Loucy (cell line): ENCODE measurements around the gene NAB2.

Source experiments
- H2AFZ ChIP-seq: fragments of 200-600 bp; sonication (generic); 2 replicates; pipeline ENCODE4 v1.6.0; 2016; ENCODE audit warnings: antibody characterized with exemption, mild to moderate bottlenecking, low read length, moderate library complexity
- H3F3A ChIP-seq: fragments of 200-600 bp; 2 replicates; pipeline ENCODE4 v1.6.0; 2016; ENCODE audit warnings: antibody characterized with exemption, low read depth, mild to moderate bottlenecking
- H3K27me3 ChIP-seq: fragments of 200-600 bp; sonication (generic); 2 replicates; pipeline ENCODE4 v1.6.1; 2014; ENCODE audit warnings: low read length, mild to moderate bottlenecking; ENCODE audit not compliant: insufficient read depth, poor library complexity, severe bottlenecking
- H3K36me3 ChIP-seq: fragments of 200-600 bp; sonication (generic); 2 replicates; pipeline ENCODE4 v1.6.1; 2016; ENCODE audit warnings: low read length; ENCODE audit not compliant: insufficient read depth
- H3K4me1 ChIP-seq: fragments of 200-600 bp; sonication (generic); 2 replicates; pipeline ENCODE4 v1.5.1; 2014; ENCODE audit warnings: low read length, mild to moderate bottlenecking; ENCODE audit not compliant: insufficient read depth, poor library complexity, severe bottlenecking
- H3K4me2 ChIP-seq: fragments of 200-600 bp; sonication (generic); 2 replicates; pipeline ENCODE4 v1.6.0; 2014; ENCODE audit warnings: antibody characterized with exemption, low read length, low read depth, mild to moderate bottlenecking; ENCODE audit not compliant: poor library complexity, severe bottlenecking
- H3K4me3 ChIP-seq: fragments of 200-600 bp; sonication (generic); 2 replicates; pipeline ENCODE4 v1.5.1; 2014; ENCODE audit warnings: low read length, mild to moderate bottlenecking, mixed read lengths; ENCODE audit not compliant: poor library complexity, severe bottlenecking
- H3K79me2 ChIP-seq: fragments of 200-600 bp; sonication (generic); 2 replicates; pipeline ENCODE4 v1.6.1; 2014; ENCODE audit warnings: low read length; ENCODE audit not compliant: insufficient read depth
- H3K9ac ChIP-seq: fragments of 200-600 bp; sonication (generic); 2 replicates; pipeline ENCODE4 v1.6.0; 2014; ENCODE audit warnings: mild to moderate bottlenecking, low read depth, low read length, moderate library complexity; ENCODE audit not compliant: poor library complexity, severe bottlenecking
- H3K9me2 ChIP-seq: fragments of 200-600 bp; sonication (generic); replicated peaks from 2 replicates; pipeline ENCODE4 v1.6.1; 2016; ENCODE audit warnings: low read depth, low read length, mixed read lengths
- H3K9me3 ChIP-seq: fragments of 200-600 bp; sonication (generic); 2 replicates; pipeline ENCODE4 v1.6.1; 2014; ENCODE audit warnings: mild to moderate bottlenecking, antibody characterized with exemption, low read length, low read depth; ENCODE audit not compliant: insufficient read depth
- H4K20me1 ChIP-seq: fragments of 200-600 bp; sonication (generic); 2 replicates; pipeline ENCODE4 v1.6.0; 2014; ENCODE audit warnings: antibody characterized with exemption, low read length, mild to moderate bottlenecking; ENCODE audit not compliant: insufficient read depth, poor library complexity, severe bottlenecking
- CTCF ChIP-seq: fragments of 200-600 bp; sonication (generic); conservative IDR thresholded peaks from 2 replicates; pipeline ENCODE4 v1.5.1; 2014; ENCODE audit warnings: mild to moderate bottlenecking, antibody characterized with exemption, low read length
- EZH2phosphoT487 ChIP-seq: fragments of 200-600 bp; IDR thresholded peaks from 2 replicates; pipeline ENCODE4 v1.6.1; 2018; ENCODE audit warnings: antibody characterized with exemption, mild to moderate bottlenecking, moderate library complexity, borderline replicate concordance

Gene NAB2

GRCh38 chr12:57046086-57046791 lies 42.7 kb upstream of the NAB2 start:
- Histone ChIP-seq H3K9me3 (no peaks in the 10 kb centered on the region), H3K9me2 (no peaks in the 10 kb centered on the region), H3K36me3 (no peaks in the 10 kb centered on the region), H3K9ac (no peak overlapping the region), H3F3A (no peaks in the 10 kb centered on the region), H3K79me2 (no peaks in the 10 kb centered on the region), H3K4me3 (no peak overlapping the region), H2AFZ (no peak overlapping the region), H4K20me1 (no peaks in the 10 kb centered on the region), H3K27me3 (no peaks in the 10 kb centered on the region), H3K4me2 (no peak overlapping the region), H3K4me1 (peaks cover 25% of the 10 kb centered on the region)
- TF ChIP-seq EZH2phosphoT487 (no peak), CTCF (no peak)

GRCh38 chr12:57046947-57047890 lies 41.7 kb upstream of the NAB2 start:
- no peaks in the 10 kb centered on the region for H3K36me3 ChIP-seq
- H3K9me2 ChIP-seq = no peaks in the 10 kb centered on the region
- no peak overlapping the region for H3K4me3 ChIP-seq
- no peaks in the 10 kb centered on the region for H4K20me1 ChIP-seq
- H3K9ac ChIP-seq = no peak overlapping the region
- no peaks in the 10 kb centered on the region for H3K27me3 ChIP-seq
- H3K79me2 ChIP-seq = no peaks in the 10 kb centered on the region
- H2AFZ ChIP-seq = no peak overlapping the region
- no peaks in the 10 kb centered on the region for H3K9me3 ChIP-seq
- H3K4me2 ChIP-seq = peak overlapping the region; percentile 51
- peaks cover 25% of the 10 kb centered on the region for H3K4me1 ChIP-seq
- TF ChIP-seq EZH2phosphoT487 = no peak
- TF ChIP-seq CTCF = no peak
- no peaks in the 10 kb centered on the region for H3F3A ChIP-seq

GRCh38 chr12:57047981-57048380 lies 40.9 kb upstream of the NAB2 start:
- Histone ChIP-seq H4K20me1 (no peaks in the 10 kb centered on the region), H3K9me2 (no peaks in the 10 kb centered on the region), H3K4me2 (peak overlapping the region; percentile 51), H3K9me3 (no peaks in the 10 kb centered on the region), H3K79me2 (no peaks in the 10 kb centered on the region), H3K9ac (peak overlapping the region; percentile 17), H3F3A (no peaks in the 10 kb centered on the region), H3K27me3 (no peaks in the 10 kb centered on the region), H3K36me3 (no peaks in the 10 kb centered on the region), H3K4me3 (peak overlapping the region; percentile 7), H2AFZ (no peak overlapping the region), H3K4me1 (peaks cover 25% of the 10 kb centered on the region)
- TF ChIP-seq EZH2phosphoT487 (no peak), CTCF (no peak)
